HCT116 (cell line): ENCODE measurements around the gene FOXD1. TPM values are rescaled to one million over a fixed set of nuclear protein-coding genes. Genes with fewer than 3 reads are reported as not detected.

Source experiments
- ATAC-seq: fragments of 200-7000 bp; cut with Tn5 transposase; 2 replicates; pipeline ENCODE4 v1.9.1; 2020; ENCODE audit warnings: mild to moderate bottlenecking, moderate library complexity
- BruUV-seq: library from RNA; stranded (reverse); fragments of 400-500 nt; replicated peaks from 2 replicates; lab custom pipeline; 2021; lab: Mats Ljungman, UMichigan
- CTCF ChIA-PET: fragments of 300-600 bp; sonication (Branson Sonifier 250); formaldehyde crosslinking; loops from one replicate; lab custom pipeline; 2021; ENCODE audit warnings: antibody characterized with exemption; lab: Charles Lee
- POLR2A ChIA-PET: fragments of 300-600, 350-600 bp; sonication (Branson Sonifier 250); formaldehyde crosslinking; loops from one replicate; lab custom pipeline; 2021; ENCODE audit warnings: antibody characterized with exemption; lab: Charles Lee
- RAD21 ChIA-PET, 2 experiments: fragments of 300-600 bp; sonication (Branson Sonifier 250); formaldehyde crosslinking; loops; one replicate each; lab custom pipeline; 2023; ENCODE audit warnings: low total read pairs in 2 of 2; ENCODE audit not compliant: uncharacterized antibody in 2 of 2, unreplicated experiment in 2 of 2, low non-redundant PET in 1 of 2; lab: Charles Lee
- DNase-seq: peaks from one replicate; pipeline ENCODE4 v3.0.0-alpha.2; 2010; ENCODE audit warnings: low read depth, low spot score
- H2AFZ ChIP-seq: fragments of 200-600 bp; shearing (Covaris generic), sonication (generic); 2 replicates; pipeline ENCODE4 v1.6.1; 2017; ENCODE audit warnings: low read depth, mixed run types, mixed read lengths, antibody characterized with exemption, low read length; ENCODE audit not compliant: poor library complexity, severe bottlenecking
- H3K27ac ChIP-seq: 2 replicates; pipeline ENCODE4 v1.5.1; 2012; ENCODE audit warnings: low read depth, low read length
- H3K27me3 ChIP-seq: fragments of 200-600 bp; sonication (generic); 2 replicates; pipeline ENCODE4 v1.6.1; 2016; ENCODE audit warnings: mixed run types, low read length, mixed read lengths; ENCODE audit not compliant: insufficient read depth
- H3K36me3 ChIP-seq, 2 experiments: fragments of 200-500 bp in 1 of 2; fragments of 200-600 bp in 1 of 2; sonication (Bioruptor generic) in 1 of 2; sonication (generic) in 1 of 2; 2 replicates each; pipeline versions ENCODE4 v1.5.1 to v1.6.1; 2014 to 2016; ENCODE audit warnings: low read length in 2 of 2, inconsistent platforms in 1 of 2, mixed read lengths in 1 of 2, mixed run types in 1 of 2; ENCODE audit not compliant: insufficient read depth in 2 of 2, control insufficient read depth in 1 of 2
- H3K4me1 ChIP-seq, 2 experiments: fragments of 200-600 bp in 1 of 2; sonication (generic) in 1 of 2; 2 replicates each; pipeline versions ENCODE4 v1.5.1 to v1.6.1; 2012 to 2017; ENCODE audit warnings: low read length in 2 of 2, inconsistent platforms in 1 of 2, mild to moderate bottlenecking in 1 of 2, mixed read lengths in 1 of 2, mixed run types in 1 of 2, moderate library complexity in 1 of 2; ENCODE audit not compliant: insufficient read depth in 2 of 2, control insufficient read depth in 1 of 2
- H3K4me2 ChIP-seq: fragments of 200-600 bp; sonication (generic); 2 replicates; pipeline ENCODE4 v1.6.1; 2017; ENCODE audit warnings: mixed run types, low read length, mixed read lengths
- H3K4me3 ChIP-seq, 2 experiments: fragments of 200-600 bp in 1 of 2; sonication (generic) in 1 of 2; replicated peaks in 1 of 2; 2 replicates each; pipeline ENCODE4 v1.5.1; 2011 to 2016; ENCODE audit warnings: low read length in 2 of 2, control low read depth in 1 of 2, low read depth in 1 of 2, mild to moderate bottlenecking in 1 of 2, mixed read lengths in 1 of 2, mixed run types in 1 of 2
- H3K79me2 ChIP-seq: fragments of 200-600 bp; sonication (generic); 2 replicates; pipeline ENCODE4 v1.6.1; 2017; ENCODE audit warnings: mild to moderate bottlenecking, mixed run types, low read length, moderate library complexity, mixed read lengths; ENCODE audit not compliant: insufficient read depth
- H3K9ac ChIP-seq: fragments of 200-600 bp; sonication (generic); 2 replicates; pipeline ENCODE4 v1.6.1; 2016; ENCODE audit warnings: low read length, mixed read lengths
- H3K9me2 ChIP-seq: fragments of 200-600 bp; sonication (generic), shearing (Covaris generic); 2 replicates; pipeline ENCODE4 v1.6.1; 2017; ENCODE audit warnings: mixed run types, mild to moderate bottlenecking, moderate library complexity; ENCODE audit not compliant: insufficient read depth
- H3K9me3 ChIP-seq, 2 experiments: fragments of 200-500 bp in 1 of 2; fragments of 200-600 bp in 1 of 2; sonication (Bioruptor generic) in 1 of 2; sonication (generic) in 1 of 2; 2 replicates each; pipeline ENCODE4 v1.6.1; 2014 to 2017; ENCODE audit warnings: low read length in 2 of 2, mixed read lengths in 2 of 2, inconsistent platforms in 1 of 2, low read depth in 1 of 2, mild to moderate bottlenecking in 1 of 2, mixed run types in 1 of 2, moderate library complexity in 1 of 2; ENCODE audit not compliant: control insufficient read depth in 1 of 2, insufficient read depth in 1 of 2
- H4K20me1 ChIP-seq: fragments of 200-600 bp; sonication (generic), shearing (Covaris generic); 2 replicates; pipeline ENCODE4 v1.6.1; 2017; ENCODE audit warnings: mixed run types, mild to moderate bottlenecking, moderate library complexity; ENCODE audit not compliant: insufficient read depth
- CBX3 ChIP-seq: IDR thresholded peaks from 2 replicates; pipeline ENCODE4 v1.6.1; 2012; ENCODE audit warnings: low read depth
- CEBPB ChIP-seq: IDR thresholded peaks from 2 replicates; pipeline ENCODE4 v1.6.1; 2012; ENCODE audit warnings: low read depth
- CTCF ChIP-seq, 3 experiments: fragments of 200-600 bp in 1 of 3; sonication (generic) in 1 of 3; IDR thresholded peaks in 2 of 3; conservative IDR thresholded peaks in 1 of 3; 2 replicates each; pipeline ENCODE4 v1.5.1; 2012 to 2017; ENCODE audit warnings: low read depth in 2 of 3, low read length in 2 of 3, antibody characterized with exemption in 1 of 3, borderline replicate concordance in 1 of 3, control low read depth in 1 of 3, mild to moderate bottlenecking in 1 of 3, mixed read lengths in 1 of 3, mixed run types in 1 of 3, moderate library complexity in 1 of 3; ENCODE audit not compliant: insufficient read depth in 1 of 3
- EGR1 ChIP-seq: IDR thresholded peaks from 2 replicates; pipeline ENCODE4 v1.6.1; 2012; ENCODE audit warnings: low read depth
- ELF1 ChIP-seq: IDR thresholded peaks from 2 replicates; pipeline ENCODE4 v1.6.1; 2012; ENCODE audit warnings: low read depth, borderline replicate concordance
- EZH2phosphoT487 ChIP-seq: fragments of 200-600 bp; IDR thresholded peaks from 2 replicates; pipeline ENCODE4 v1.6.1; 2018; ENCODE audit warnings: antibody characterized with exemption, borderline replicate concordance
- SP1 ChIP-seq: IDR thresholded peaks from 2 replicates; pipeline ENCODE4 v1.6.1; 2012; ENCODE audit warnings: low read depth
- SRF ChIP-seq: IDR thresholded peaks from 2 replicates; pipeline ENCODE4 v1.6.1; 2012; ENCODE audit warnings: low read depth
- YY1 ChIP-seq: IDR thresholded peaks from 2 replicates; pipeline ENCODE4 v1.6.1; 2011; ENCODE audit warnings: low read length, low read depth, moderate library complexity, mild to moderate bottlenecking; ENCODE audit not compliant: insufficient replicate concordance; ENCODE audit errors: extremely low read depth
- intact Hi-C: fragments of 100-400 bp; cut with micrococcal nuclease; formaldehyde crosslinking; loops from 2 replicates; pipeline ENCODE4 v1.10.0; 2022
- total RNA-seq: library from RNA; stranded (reverse); gene quantifications from one replicate; pipeline ENCODE4 v1.2.1, GENCODE V29; 2021; ENCODE audit not compliant: unreplicated experiment

FOXD1 gene
- total RNA-seq, 1 experiment from 2014 or later = 26.8 TPM

- TF ChIP-seq EZH2phosphoT487 = no peak
- TF ChIP-seq SP1 = no peak
- TF ChIP-seq CEBPB = no peak
- no peak for TF ChIP-seq ELF1
- TF ChIP-seq, all 23 proteins: peak for 0
These were observed 2.6 kb downstream of the FOXD1 start (continued) for GRCh38 chr5:73445665-73446630.

GRCh38 chr5:73444499-73445438 lies 3.8 kb downstream of the FOXD1 start:
- Histone ChIP-seq H3K9me2 (no peaks in the 10 kb centered on the region), H3K27ac (no peak overlapping the region), H3K36me3 (no peaks in the 10 kb centered on the region), H3K9ac (no peak overlapping the region), H3K4me3 (no peak overlapping the region), H2AFZ (no peak overlapping the region), H3K9me3 (no peaks in the 10 kb centered on the region), H3K79me2 (peaks cover 21% of the 10 kb centered on the region), H3K4me2 (no peak overlapping the region), H4K20me1 (no peaks in the 10 kb centered on the region), H3K4me1 (peaks cover 12 to 16% of the 10 kb centered on the region in 2 experiments; a peak in 3 of 4 replicates), H3K27me3 (no peaks in the 10 kb centered on the region)
- TF ChIP-seq CTCF (IDR thresholded peaks at IDR 0.05 in 2 of 3, conservative IDR thresholded peaks at IDR 0.05 in 1 of 3; ENCODE audit: borderline replicate concordance in 1 of 3, insufficient read depth in 1 of 3, low read depth in 2 of 3, low read length in 2 of 3) = no peak
- no peak for TF ChIP-seq YY1
- no peak for TF ChIP-seq ELF1
- no peak for TF ChIP-seq EGR1
- TF ChIP-seq SRF = no peak
- no peak for TF ChIP-seq CBX3
- RAD21 ChIA-PET = no interaction called here
- BruUV-seq = no TSS peak
- intact Hi-C loops = no loop called here
- POLR2A ChIA-PET = no interaction called here
- CTCF ChIA-PET = no interaction called here
- DNase-seq (no peak), ATAC-seq (no peak)
